Measurements from ENCODE around the gene MCF2L.

MCF2L gene

DNA sequence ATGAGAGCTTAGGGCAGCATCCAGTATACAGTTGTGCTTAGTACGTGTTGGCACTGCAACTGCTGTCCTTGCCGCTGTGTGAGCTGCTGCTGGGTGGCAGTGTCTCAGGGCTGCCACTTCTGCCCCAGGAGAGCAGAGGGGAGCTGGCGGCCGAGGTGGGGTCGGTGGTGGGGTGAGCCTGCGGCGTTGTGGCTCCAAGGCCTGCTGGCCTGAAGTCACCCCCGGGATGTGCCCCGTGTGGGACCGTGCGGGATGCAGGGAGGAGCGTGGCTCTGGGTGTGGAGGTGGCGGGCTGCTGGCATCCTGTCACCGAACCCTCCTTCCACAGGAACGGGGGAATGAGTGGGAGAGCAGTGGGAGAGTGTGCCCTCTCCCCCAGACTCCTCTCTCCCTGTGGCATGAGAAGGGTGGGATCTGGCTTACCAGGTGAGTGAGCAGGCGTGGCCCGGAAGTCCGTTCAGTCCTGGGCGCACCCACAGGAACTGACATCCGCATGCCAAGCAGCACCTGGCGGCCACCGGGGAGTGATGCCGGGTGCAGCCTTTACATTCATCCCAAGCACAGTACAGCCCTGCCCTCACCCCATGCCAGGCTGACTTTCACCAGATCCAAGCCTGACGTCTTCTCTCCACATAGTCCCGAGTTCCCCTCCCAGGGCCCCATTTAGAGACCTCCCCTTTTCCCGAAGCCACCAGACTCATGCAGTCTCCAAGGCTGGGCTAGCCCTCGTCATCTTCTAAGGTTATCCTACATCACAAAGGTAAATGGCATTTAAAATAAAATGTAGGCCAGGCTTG is 26.6 kb downstream of the MCF2L start:
- no peak for DNase-seq (ENCODE audit: low read depth, low spot score)
- in situ Hi-C loops (cut with HindIII; ENCODE audit: low sequenced_read_pairs) = no loop called here
- TF ChIP-seq, protein P1, sequence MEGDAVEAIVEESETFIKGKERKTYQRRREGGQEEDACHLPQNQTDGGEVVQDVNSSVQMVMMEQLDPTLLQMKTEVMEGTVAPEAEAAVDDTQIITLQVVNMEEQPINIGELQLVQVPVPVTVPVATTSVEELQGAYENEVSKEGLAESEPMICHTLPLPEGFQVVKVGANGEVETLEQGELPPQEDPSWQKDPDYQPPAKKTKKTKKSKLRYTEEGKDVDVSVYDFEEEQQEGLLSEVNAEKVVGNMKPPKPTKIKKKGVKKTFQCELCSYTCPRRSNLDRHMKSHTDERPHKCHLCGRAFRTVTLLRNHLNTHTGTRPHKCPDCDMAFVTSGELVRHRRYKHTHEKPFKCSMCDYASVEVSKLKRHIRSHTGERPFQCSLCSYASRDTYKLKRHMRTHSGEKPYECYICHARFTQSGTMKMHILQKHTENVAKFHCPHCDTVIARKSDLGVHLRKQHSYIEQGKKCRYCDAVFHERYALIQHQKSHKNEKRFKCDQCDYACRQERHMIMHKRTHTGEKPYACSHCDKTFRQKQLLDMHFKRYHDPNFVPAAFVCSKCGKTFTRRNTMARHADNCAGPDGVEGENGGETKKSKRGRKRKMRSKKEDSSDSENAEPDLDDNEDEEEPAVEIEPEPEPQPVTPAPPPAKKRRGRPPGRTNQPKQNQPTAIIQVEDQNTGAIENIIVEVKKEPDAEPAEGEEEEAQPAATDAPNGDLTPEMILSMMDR (IDR thresholded peaks at IDR 0.05; ENCODE audit: low read depth, low read length) = no peak
- no peak overlapping the region for H3K4me3 ChIP-seq (ENCODE audit: low read depth, low read length)

DNA sequence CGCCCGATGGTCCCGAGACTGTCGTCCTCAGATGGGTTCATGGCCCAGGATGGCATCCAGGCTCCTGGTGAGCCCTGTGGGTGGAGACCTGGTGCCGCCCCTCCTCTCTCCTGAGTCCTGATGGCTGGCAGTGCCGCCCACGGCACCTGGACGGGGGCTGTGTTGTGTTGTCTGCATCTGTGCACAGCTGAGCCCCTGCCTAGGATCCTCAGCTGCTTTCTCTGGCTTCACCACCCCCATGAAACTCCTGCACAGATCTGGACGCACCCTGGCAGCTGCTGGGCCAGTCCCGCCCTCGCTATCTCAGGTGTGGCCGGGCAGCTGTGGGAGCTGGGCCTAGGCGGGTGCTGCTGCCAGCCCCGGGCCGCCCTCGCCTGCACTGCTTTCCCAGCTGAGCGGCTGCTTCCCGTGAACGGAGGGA is 27.7 kb downstream of the MCF2L start:
- no peak for DNase-seq (ENCODE audit: low read depth, low spot score)
- TF ChIP-seq, protein P1 (IDR thresholded peaks at IDR 0.05; ENCODE audit: low read depth, low read length) = no peak
- H3K4me3 ChIP-seq (ENCODE audit: low read depth, low read length) = no peak overlapping the region
- in situ Hi-C loops (cut with HindIII; ENCODE audit: low sequenced_read_pairs) = no loop called here

- no peak overlapping the region for H3K4me3 ChIP-seq (ENCODE audit: low read depth, low read length)
- DNase-seq (ENCODE audit: low read depth, low spot score) = no peak
- TF ChIP-seq, protein P1 (IDR thresholded peaks at IDR 0.05; ENCODE audit: low read depth, low read length) = no peak
- in situ Hi-C loops (cut with HindIII; ENCODE audit: low sequenced_read_pairs) = no loop called here
These were observed 28.4 kb downstream of the MCF2L start for GRCh38 chr13:112997188-112998130.

GRCh38 chr13:112998521-112999280 is 29.7 kb downstream of the MCF2L start:
- in situ Hi-C loops (cut with HindIII; ENCODE audit: low sequenced_read_pairs) = no loop called here
- DNase-seq (ENCODE audit: low read depth, low spot score) = no peak
- TF ChIP-seq, protein P1 (IDR thresholded peaks at IDR 0.05; ENCODE audit: low read depth, low read length) = no peak
- H3K4me3 ChIP-seq (ENCODE audit: low read depth, low read length) = no peak overlapping the region

GRCh38 chr13:112999414-113000177 is 30.6 kb downstream of the MCF2L start:
- H3K4me3 ChIP-seq (ENCODE audit: low read depth, low read length) = no peak overlapping the region
- TF ChIP-seq, protein P1 (IDR thresholded peaks at IDR 0.05; ENCODE audit: low read depth, low read length) = no peak
- DNase-seq (ENCODE audit: low read depth, low spot score) = no peak
- in situ Hi-C loops (cut with HindIII; ENCODE audit: low sequenced_read_pairs) = no loop called here

Data from astrocyte of the spinal cord (primary cell).